ENCODE data around the gene GGT6.

Gene GGT6

DNA sequence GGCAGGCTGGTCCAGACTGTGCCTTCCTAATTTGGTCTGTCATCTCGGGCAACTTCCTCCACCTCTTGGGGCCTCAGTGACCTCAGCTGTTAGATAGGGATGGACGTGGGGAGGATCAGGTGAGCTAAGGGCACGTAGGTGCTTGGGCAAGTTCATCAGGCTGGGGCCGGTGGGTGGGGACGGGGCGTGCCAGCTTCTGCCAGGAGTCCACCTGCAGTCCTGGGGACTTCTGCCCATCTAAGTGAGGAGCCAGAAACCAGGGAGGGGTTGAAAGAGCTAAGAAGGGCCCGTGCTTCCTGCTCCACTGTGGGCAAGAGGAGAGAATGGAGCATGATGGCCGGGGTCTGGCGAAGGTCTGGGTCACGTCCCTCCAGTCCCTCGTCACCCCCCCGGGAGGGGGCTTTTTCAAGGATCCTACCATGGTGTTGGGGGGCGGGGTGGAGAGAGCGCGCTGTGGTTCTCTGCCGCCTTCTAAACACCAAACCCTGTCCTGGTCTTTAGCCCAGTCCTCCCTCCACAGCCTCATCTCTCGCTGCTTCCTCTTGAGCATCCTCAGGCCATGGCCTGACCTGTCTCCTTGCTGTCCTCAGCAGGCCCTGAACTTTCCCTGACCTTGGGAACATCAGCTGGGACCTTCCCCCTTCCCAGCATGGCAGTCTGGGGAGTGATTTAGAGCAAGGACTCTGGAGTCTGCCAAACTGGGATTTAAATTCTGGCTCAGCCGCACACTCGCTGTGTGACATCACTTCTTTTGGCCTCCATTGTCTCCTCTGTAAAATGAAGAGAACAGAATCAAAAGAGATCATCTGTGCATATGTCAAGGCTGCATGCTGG is 40.1 kb downstream of the GGT6 start:
- no peak for DNase-seq

DNA sequence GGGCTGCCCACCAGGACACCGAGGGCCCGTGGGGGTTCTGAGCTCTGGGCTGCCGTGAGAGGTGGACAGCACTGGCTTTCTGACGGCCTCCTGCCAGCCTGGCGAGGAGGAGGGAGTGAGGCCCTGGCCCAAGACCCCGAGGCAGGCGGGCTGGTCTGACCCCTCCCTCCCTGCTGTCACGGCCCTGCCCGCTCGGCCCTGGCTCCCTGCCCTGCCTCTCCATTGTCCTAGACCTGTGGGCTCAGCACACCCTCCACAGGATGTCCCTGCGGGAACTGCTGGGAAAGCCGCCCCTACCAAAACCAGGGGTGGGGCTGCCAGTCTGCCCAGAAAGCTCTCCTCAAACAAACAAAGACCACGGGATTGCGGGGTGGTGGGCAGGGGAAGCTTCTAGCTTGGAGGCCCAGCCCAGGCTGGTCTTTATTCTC is 41.0 kb downstream of the GGT6 start:
- no peak for DNase-seq

DNA sequence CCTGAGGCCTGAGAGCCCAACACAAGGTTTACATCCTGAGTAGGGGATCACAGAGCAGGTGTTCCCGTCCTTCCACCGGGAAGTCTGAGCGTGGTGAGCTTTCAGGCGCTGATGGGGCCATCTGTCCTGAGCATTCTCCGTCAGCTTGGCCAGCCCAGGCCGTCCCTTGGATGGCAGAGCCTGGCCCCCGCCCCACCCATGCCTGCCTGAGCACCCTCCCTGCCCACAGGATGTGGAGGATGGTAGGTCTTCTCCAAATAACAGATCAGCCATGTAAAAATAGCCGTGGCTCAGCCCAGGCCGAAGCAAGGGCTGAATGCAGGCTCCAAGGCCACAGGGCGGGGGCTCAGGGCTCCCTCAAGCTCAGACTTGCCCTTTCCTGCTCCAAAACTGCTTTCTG is 41.5 kb downstream of the GGT6 start:
- DNase-seq, result no peak

DNA sequence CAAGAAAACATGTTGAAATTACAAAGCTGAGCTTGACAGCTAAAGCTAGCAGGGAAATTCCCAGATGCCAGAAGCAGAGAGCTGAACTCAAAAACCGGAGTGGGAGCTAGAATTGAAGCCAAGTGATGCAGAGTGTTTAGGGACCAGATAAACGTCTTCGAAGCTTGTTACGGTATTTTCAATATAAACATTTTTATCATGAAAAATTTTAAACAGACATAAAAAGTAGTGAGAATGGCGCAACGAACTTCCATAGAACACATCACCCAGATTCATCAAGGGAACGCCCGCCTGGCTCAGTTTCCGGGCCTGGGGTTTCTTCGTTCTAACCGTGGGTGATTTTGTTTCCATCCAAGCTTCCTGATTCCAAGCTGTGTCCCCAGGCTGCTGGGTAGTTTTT is 43.6 kb downstream of the GGT6 start:
- no peak for DNase-seq

DNA sequence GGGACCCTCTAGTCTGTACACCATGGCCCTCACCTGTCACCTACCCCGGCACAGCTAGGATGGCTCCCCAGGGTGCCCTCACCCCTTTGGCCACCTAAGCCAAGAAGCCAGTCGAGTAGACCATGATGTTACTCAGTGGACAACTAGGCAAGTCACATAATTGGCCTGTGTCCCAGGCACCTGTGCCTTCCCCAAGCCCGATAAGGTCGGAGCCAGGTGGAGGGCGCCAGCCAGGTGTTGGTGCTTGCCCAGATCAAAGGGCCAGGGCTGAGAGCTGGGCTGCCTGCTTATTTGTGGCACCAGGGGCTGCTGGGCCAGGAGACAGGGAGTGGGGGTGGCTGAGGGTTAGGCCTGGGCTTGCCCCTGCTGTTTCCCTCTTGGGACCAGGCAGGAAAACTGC is 44.9 kb downstream of the GGT6 start:
- DNase-seq, result no peak

DNA sequence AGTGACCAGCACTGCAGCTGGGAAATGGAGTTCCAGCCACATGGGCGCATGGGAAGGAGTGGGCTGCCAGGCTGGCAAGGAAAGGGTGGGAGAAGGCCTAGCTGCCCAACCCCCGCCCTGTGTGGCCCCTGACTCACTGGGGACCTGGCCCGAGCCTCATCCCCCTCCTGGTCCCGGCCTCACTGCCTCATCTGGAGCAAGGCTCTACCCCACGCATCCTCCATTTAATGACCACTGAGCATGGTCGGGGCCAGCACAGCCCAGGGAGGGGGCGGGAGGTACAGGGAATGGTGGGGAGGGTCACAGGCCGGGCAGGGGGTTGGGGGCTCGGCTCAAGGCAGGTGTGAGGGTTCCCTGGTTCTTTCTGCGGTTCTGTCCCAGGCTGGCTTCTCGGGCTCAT is 45.6 kb downstream of the GGT6 start:
- no peak for DNase-seq

DNA sequence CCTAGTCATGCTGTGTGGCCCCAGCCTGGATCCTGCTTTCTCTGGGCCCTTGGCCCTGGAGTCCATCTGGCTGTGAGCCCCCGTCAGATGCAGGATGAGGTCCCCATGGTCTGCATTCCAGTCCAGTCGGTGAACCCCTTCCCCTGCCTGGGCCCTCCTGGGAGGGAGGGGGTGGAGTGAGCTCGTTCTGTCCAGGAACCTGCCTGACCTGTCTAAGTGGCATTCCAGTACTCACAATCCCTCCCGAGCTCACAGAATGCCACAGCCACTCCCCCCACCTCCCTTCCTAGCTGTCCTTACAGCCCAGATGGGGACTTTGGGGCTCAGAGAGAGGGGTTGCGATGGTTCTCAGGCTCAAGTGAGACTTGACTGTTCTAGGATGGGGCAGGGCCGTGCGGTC is 46.2 kb downstream of the GGT6 start:
- DNase-seq, result no peak

DNA sequence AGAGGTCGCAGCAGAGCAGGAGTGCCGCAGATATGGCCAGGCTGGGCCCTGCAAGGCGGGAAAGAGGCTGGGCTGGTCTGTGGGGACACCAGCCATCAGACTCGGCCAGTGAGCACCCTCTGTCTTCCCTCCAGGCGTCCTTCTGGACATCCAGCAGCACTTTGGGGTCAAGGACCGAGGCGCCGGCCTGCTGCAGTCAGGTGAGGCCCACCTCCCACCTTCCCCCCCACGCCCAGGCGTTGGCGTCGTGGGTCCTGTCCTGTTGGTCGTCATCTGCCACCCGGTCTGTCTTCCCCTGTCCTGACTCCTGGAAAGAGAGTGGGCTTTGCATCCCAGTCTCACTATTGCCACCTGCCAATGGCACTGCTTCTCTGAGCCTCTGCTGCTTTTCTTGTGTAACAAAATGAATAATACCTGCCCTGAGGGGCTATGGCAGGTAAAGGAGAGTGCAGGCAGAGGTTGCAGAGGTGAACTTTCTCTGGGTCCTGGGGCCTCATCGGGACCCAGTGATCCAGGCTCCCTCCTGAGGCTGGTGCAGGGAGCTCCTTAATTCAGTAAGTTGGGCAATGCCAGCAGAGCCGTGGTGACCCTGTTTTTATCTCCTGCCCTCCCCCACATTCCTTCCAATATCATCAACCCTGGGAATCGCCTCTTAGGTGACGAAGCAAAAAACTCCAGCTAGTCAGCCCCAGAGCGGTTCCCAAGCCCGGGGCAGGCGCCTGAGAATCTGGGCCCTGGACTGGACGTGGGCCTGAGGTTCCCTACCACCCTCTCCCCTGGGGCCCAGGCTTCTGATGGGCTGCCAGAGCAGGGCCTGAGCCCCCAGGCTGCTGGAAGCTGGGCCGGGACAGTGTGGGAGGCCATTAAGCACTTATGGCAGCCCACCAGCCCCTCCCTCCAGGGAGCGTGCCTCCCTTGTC is 47.0 kb downstream of the GGT6 start:
- DNase-seq, result no peak

DNA sequence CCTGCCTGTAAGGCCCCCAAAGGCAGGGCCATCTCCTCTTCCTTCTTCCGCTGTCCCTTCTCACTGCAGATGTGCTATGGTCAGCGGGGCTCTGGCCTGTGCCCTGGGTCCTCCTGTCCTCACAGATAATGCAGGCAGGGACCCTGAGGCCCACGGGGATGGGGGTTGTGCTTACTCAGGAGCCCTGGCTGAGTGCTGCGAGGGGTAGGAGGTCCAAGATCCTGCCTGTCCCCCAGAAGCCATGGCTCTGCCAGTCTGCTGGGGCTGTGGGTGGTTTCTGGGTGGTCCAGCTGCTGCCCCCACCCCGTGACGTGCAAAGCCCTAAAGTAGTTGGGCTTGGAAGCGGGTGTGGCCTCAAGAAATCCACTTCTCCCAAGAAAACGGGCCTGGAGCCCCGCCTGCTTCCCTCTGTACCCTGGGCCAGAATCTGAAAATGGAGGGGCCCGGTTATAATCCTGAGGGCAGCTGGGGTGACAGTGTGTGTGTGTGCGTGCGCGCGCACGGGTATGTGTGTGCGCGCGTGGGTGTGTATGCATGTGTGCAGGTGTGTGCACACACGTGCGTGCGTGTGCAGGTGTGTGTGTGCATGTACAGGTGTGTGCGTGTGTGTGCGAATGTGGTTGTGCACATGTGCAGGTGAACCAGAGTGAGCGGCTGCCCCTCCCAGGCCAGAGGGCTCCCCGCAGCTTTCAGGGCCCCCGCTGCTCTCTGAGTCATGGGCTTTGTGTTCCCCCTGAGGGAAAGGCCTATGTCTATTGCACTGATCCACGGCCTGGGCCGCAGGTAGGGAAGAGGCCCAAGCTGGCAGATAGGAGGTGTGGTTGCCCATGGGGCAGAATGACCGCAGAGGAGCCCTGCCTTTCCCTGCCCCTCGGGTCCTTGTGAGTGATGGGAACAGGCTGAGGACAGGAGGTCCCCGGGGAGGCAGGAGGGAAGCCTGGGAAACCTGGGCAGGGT is 47.9 kb downstream of the GGT6 start:
- no peak for DNase-seq

DNA sequence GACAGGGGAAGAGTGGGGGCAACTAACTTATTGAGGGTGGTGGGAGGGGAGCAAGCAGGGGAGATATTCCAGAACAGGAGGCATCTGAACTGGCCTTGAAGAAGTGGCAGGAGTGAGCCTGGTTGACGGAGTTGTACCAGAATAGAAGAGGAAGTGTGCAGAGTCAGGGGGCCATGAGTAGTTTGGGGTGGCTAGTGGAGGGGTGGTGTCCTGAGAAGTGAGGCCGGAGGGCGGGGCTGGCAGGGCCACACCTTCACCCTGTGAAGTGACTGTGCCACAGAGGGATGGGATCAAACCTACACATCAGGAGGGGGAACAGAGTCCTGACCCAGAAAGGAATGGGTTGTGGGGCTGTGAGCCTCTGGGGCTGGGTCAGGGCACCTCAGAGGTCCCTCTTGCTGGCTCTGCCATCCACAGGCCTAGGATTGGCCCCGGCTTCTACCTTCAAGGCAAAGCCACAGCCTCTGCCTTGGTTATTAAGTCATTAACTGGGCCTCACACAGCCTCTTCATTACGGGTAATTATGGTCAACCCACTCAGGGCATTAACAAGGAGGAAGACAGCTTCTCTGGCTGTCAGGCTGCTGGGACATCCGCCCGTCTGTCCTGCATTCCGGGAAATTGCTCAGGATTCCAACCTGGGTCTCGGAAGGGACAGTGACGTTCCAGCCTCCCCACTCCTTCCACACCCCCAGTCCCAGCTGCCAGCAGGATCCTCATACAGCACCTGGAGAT is 49.0 kb downstream of the GGT6 start:
- DNase-seq, result no peak

DNA sequence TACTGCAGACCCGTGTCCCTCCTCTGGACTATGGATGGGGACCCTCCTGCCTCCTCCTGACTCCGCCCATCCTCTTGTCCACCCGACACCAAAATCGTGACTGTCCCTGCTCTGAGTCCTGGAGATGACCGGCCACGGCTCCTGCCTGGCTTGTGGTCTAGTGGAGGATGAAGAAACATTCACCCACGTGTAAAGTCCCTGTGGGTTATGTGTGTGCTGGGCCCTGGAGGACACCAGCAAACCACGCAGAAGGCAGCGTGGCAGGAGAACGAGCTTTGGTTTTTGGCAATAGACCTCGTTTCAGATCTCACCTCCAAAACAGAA is 49.8 kb downstream of the GGT6 start:
- no peak for DNase-seq

DNA sequence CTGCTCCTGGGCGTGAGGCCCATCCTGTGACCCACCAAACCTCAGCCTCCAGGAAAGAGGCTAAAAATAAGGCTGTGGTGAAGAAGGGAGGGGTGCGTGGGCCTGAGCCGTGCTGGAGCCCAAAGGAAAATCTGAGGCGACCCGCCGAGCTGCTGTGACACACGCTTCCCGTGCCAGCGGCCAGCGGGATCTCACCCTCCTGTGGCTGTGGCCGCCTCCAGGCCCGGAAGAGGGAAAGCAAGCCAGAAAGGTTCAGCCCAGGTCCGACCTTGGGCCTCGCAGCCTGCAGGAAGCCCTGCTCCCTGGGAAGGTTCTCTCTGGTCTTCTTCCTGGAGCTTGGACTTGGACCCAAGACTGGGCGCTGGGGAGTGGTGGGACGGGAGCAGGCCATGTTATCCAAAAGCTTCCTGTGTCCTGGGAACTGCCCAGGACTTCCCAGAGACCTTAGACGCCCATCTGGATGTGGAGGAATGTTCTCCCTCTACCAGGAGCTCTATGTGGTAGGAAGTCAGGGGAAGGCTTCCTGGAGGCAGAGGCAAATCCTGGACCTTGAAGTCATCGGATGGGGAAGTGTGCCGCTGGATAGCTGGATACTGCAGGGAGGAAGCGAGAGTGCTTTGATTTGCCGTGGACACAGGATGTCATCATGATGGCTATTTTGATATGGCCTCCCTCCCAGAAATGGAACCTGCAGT is 50.3 kb downstream of the GGT6 start:
- DNase-seq, result no peak

DNA sequence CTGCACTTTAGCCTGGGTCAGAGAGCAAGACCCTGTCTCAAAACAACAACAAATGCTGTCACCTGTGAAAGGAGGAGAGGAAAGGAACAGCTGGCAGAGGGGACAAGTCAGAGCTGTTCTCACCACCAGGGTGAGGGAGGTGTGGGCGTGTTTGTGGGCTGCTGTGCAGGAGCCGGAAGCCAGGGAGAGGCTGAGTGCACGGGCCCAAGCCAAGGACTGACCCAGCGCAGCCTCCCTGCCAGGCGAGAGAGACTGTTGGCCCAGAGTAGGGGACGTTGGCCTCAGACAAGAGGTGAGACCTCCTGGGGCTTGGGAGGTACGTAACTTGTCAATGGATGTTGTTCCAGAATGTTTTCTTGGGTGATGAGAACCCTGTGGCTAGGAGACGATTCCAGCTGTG is 51.0 kb downstream of the GGT6 start:
- DNase-seq, result no peak

DNA sequence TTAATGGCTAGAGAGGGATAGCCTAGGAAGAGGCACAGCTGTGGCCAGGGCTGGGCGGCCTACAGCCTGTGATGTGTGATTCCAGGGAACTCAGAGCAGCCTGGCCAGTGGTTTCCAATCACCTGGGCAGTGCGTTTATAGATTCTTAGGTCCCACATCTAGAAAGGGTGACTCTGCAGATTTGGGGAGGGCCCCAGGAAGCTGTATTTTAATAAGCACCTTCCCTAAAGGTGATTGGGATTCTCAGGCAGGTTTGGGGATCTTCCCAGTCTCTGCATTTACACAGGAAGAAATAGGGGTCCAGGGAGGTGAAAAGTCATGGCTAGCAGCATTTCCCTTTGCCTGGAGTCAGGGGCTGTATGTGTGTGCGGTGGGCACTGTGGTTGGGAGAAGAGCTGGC is 52.2 kb downstream of the GGT6 start:
- DNase-seq, result no peak

DNA sequence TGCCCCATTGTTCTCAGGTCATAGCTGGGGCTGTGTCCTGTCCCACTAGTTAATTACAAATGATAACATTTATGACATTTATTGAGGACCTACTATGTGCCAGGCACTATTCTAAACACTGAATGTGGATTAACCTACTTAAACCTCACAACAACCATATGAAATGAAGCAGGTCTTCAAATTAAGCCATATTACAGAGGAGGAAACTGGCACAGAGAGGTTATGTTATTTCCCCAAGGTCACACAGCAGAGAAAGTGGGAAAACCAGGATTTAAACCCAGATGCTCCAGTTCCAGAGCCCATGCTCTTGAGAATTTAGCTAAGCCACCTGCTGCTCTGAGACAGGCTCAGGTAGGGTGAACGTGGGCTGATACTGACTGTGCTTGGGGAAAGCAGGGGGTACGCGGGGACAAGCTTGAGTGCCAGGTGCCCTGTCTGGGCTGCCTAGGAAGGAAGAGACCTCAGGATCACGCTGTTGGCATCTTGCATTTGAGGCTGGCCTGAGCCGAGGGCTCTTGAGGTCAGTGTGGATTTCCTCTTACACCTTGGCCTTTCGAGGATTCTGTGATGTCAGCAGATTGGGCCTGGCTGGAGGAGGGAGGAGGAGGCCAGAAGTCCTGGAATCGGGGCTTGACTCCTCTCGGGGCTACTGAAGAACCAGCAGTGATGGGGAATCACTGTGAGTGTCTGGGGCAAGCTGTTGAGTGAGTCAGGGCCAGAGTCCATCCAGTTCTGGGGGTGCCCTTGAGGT is 52.8 kb downstream of the GGT6 start:
- no peak for DNase-seq
